Measurements from ENCODE around the gene LEFTY2. TPM values are rescaled to one million over a fixed set of nuclear protein-coding genes. Genes with fewer than 3 reads are reported as not detected.
"Not testable (repeated sequence)": the region's sequence is repeated elsewhere in the genome, so short reads cannot be mapped to it uniquely, and the experiment has no call there.

Gene LEFTY2
- total RNA-seq, 2 donors from 2014 or later: not detected

- not testable (repeated sequence) for H3K27me3 Mint-ChIP-seq (ENCODE audit: low read depth); H3K9me3 Mint-ChIP-seq; DNase-seq; H3K4me1 Mint-ChIP-seq (ENCODE audit: low read depth); H3K4me3 Mint-ChIP-seq; ATAC-seq (replicated peaks in 1 of 2); H3K36me3 Mint-ChIP-seq (ENCODE audit: insufficient read depth in 2 of 2); H3K27ac Mint-ChIP-seq
Observed at GRCh38 chr1:225969751-225970150, 28.7 kb upstream of the LEFTY2 start.

GRCh38 chr1:225965231-225965630 lies 24.2 kb upstream of the LEFTY2 start:
- ATAC-seq (replicated peaks in 1 of 2): no peak
- no peaks in the 10 kb centered on the region for H3K27me3 Mint-ChIP-seq (ENCODE audit: low read depth)

GRCh38 chr1:225963735-225964530 lies 22.9 kb upstream of the LEFTY2 start:
- H3K9me3 Mint-ChIP-seq: no peaks in the 10 kb centered on the region
- H3K4me1 Mint-ChIP-seq (ENCODE audit: low read depth): no peaks in the 10 kb centered on the region
- H3K36me3 Mint-ChIP-seq (ENCODE audit: insufficient read depth in 2 of 2): no peaks in the 10 kb centered on the region
- DNase-seq (no peak), ATAC-seq (replicated peaks in 1 of 2) (no peak)
- no peak overlapping the region for H3K27ac Mint-ChIP-seq
- H3K4me3 Mint-ChIP-seq: no peak overlapping the region
- no peaks in the 10 kb centered on the region for H3K27me3 Mint-ChIP-seq (ENCODE audit: low read depth)

More at GRCh38 chr1:225965231-225965630, 24.2 kb upstream of the LEFTY2 start:
- DNase-seq: no peak
- H3K36me3 Mint-ChIP-seq (ENCODE audit: insufficient read depth in 2 of 2): no peaks in the 10 kb centered on the region
- no peaks in the 10 kb centered on the region for H3K9me3 Mint-ChIP-seq
- no peak overlapping the region for H3K4me3 Mint-ChIP-seq
- no peak overlapping the region for H3K27ac Mint-ChIP-seq
- no peaks in the 10 kb centered on the region for H3K4me1 Mint-ChIP-seq (ENCODE audit: low read depth)

DNA sequence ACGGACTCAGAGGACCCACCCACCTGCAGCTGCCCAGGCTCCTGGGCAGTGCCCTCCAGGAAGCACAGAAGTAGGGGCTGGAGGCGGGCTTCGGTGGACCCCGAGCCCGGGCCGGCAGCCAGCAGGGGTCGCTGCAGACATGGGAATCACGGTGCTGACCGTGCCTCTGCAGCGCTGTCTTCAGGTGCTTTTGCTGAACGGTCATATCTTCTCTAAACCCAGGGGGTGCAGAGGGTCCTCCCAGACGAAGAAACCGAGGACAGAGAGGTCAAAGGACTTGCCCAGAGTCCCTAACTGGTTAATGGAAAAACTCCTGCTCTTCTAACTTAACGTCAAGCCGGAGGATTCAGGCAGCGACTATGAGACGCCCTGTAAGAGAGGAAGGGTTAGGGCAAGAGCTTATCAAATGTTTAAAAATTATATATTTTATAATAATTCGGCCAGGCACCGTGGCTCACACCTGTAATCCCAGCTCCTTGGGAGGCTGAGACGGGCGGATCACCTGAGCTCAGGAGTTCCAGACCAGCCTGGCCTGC lies 21.5 kb upstream of the LEFTY2 start:
- no peak overlapping the region for H3K27ac Mint-ChIP-seq
- no peaks in the 10 kb centered on the region for H3K9me3 Mint-ChIP-seq
- H3K27me3 Mint-ChIP-seq (ENCODE audit: low read depth): no peaks in the 10 kb centered on the region
- H3K36me3 Mint-ChIP-seq (ENCODE audit: insufficient read depth in 2 of 2): no peaks in the 10 kb centered on the region
- DNase-seq (peak; percentile 79 to 85), ATAC-seq (replicated peaks in 1 of 2) (peak; percentile 95 to 96)
- H3K4me1 Mint-ChIP-seq (ENCODE audit: low read depth): no peaks in the 10 kb centered on the region
- no peak overlapping the region for H3K4me3 Mint-ChIP-seq

GRCh38 chr1:225961659-225962439 lies 20.8 kb upstream of the LEFTY2 start:
- no peaks in the 10 kb centered on the region for H3K27me3 Mint-ChIP-seq (ENCODE audit: low read depth)
- no peak overlapping the region for H3K4me3 Mint-ChIP-seq
- H3K4me1 Mint-ChIP-seq (ENCODE audit: low read depth): no peaks in the 10 kb centered on the region
- no peaks in the 10 kb centered on the region for H3K9me3 Mint-ChIP-seq
- ATAC-seq (replicated peaks in 1 of 2) (no peak), DNase-seq (no peak)
- H3K36me3 Mint-ChIP-seq (ENCODE audit: insufficient read depth in 2 of 2): no peaks in the 10 kb centered on the region
- H3K27ac Mint-ChIP-seq: no peak overlapping the region

DNA sequence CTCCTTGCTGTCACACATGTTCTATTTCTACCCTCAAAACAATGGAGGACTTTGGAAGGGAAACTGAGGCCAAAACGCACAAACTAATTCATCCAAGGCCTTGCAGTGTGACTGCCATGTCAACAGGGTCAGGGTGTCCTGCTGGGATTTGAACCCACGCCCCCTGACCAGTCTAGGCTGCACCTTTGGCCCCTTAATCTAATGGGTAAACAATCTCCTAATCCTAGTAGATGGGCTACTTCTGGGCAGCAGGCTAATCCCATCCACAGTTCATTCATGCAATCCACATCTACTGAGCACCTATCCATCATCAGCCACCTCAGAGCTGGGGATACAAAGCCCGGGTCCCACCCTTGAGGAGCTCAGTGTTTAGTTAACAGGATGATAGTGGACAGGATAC lies 17.0 kb upstream of the LEFTY2 start:
- no peak for DNase-seq
- ATAC-seq (replicated peaks in 1 of 2): no peak
- Mint-ChIP-seq H3K4me1 (ENCODE audit: low read depth) (no peaks in the 10 kb centered on the region), H3K27me3 (ENCODE audit: low read depth) (peaks cover 7% of the 10 kb centered on the region), H3K4me3 (no peak overlapping the region), H3K36me3 (ENCODE audit: insufficient read depth in 2 of 2) (no peaks in the 10 kb centered on the region), H3K27ac (no peak overlapping the region), H3K9me3 (no peaks in the 10 kb centered on the region)

DNA sequence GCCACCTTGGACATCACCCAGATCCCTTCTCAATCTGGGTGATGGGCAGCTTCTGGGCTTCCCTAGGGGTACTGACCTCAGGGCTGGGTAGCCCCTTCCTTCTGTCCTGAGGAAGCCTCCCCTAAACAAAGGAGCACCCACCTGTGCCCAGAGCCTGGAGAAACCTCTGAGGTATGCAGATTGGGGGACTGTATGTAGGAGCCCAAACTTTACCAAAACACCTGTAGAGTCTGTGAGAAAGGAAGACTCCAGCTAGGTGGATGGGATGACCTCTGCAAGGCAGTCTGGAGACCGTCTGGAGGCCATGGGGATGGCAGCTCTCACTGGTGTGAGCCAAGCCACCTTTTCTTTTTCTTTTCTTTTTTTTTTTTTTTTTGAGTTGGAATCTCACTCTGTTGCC lies 13.7 kb upstream of the LEFTY2 start:
- ATAC-seq (replicated peaks in 1 of 2): no peak
- H3K4me1 Mint-ChIP-seq (ENCODE audit: low read depth): no peaks in the 10 kb centered on the region

GRCh38 chr1:225953315-225953714 lies 12.3 kb upstream of the LEFTY2 start:
- no peaks in the 10 kb centered on the region for H3K36me3 Mint-ChIP-seq (ENCODE audit: insufficient read depth in 2 of 2)
- no peak overlapping the region for H3K27ac Mint-ChIP-seq
- H3K4me1 Mint-ChIP-seq (ENCODE audit: low read depth): no peaks in the 10 kb centered on the region
- H3K9me3 Mint-ChIP-seq: no peaks in the 10 kb centered on the region
- ATAC-seq (replicated peaks in 1 of 2) (no peak), DNase-seq (no peak)
- H3K27me3 Mint-ChIP-seq (ENCODE audit: low read depth): peaks cover 7% of the 10 kb centered on the region
- no peak overlapping the region for H3K4me3 Mint-ChIP-seq

More for the DNA sequence above, 13.7 kb upstream of the LEFTY2 start:
- Mint-ChIP-seq H3K9me3 (no peaks in the 10 kb centered on the region), H3K27ac (no peak overlapping the region), H3K4me3 (no peak overlapping the region), H3K36me3 (ENCODE audit: insufficient read depth in 2 of 2) (no peaks in the 10 kb centered on the region), H3K27me3 (ENCODE audit: low read depth) (peaks cover 7% of the 10 kb centered on the region)
- DNase-seq: no peak

GRCh38 chr1:225950905-225951497 lies 10.0 kb upstream of the LEFTY2 start:
- H3K9me3 Mint-ChIP-seq: no peaks in the 10 kb centered on the region
- H3K27me3 Mint-ChIP-seq (ENCODE audit: low read depth): peaks cover 7% of the 10 kb centered on the region
- H3K27ac Mint-ChIP-seq: no peak overlapping the region
- no peak for DNase-seq
- no peak overlapping the region for H3K4me3 Mint-ChIP-seq
- no peaks in the 10 kb centered on the region for H3K36me3 Mint-ChIP-seq (ENCODE audit: insufficient read depth in 2 of 2)
- no peak for ATAC-seq (replicated peaks in 1 of 2)
- H3K4me1 Mint-ChIP-seq (ENCODE audit: low read depth): no peaks in the 10 kb centered on the region

DNA sequence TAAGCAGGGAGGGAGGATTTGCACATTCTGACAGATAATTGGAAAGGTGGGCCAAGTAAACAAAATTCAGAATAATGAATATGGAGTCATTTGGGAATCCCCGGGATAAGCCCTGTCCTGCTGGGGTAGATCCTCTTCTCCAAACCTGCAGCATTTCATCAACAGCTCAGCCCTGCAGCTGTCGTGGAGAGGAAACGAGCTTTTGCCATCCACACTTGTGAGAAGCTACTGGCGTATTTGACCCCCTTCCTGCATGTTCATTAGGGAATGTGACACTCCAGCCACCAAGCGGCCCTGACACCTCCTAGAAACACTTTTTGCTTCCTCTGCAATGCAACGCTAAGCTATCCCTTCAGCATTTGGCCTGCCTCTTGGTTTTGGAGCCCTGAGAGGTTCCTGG lies 8.0 kb upstream of the LEFTY2 start:
- Mint-ChIP-seq H3K27me3 (ENCODE audit: low read depth) (peaks cover 6% of the 10 kb centered on the region), H3K4me1 (ENCODE audit: low read depth) (peaks cover 6% of the 10 kb centered on the region), H3K36me3 (ENCODE audit: insufficient read depth in 2 of 2) (no peaks in the 10 kb centered on the region), H3K27ac (no peak overlapping the region), H3K4me3 (no peak overlapping the region), H3K9me3 (no peaks in the 10 kb centered on the region)
- ATAC-seq (replicated peaks in 1 of 2): no peak
- DNase-seq: no peak

DNA sequence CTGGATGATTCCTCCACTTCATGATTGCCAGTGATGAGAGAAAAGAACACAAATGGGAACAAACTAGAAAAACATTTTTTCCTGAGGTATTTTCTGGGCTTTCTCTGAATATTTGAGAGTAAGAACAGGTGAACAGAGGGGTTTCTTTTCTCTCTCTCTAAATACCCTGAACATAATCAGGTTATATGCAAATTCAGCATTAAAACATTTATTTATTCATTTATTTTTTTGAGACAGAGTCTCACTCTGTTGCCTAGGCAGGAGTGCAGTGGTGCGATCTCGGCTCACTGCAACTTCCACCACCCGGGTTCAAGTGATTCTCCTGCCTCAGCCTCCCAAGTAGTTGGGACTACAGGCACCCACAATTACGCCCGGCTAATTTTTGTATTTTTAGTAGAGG lies 5.8 kb upstream of the LEFTY2 start:
- H3K36me3 Mint-ChIP-seq (ENCODE audit: insufficient read depth in 2 of 2): no peaks in the 10 kb centered on the region
- peaks cover 6% of the 10 kb centered on the region for H3K4me1 Mint-ChIP-seq (ENCODE audit: low read depth)
- DNase-seq: no peak
- H3K4me3 Mint-ChIP-seq: no peak overlapping the region
- no peak for ATAC-seq (replicated peaks in 1 of 2)
- H3K27me3 Mint-ChIP-seq (ENCODE audit: low read depth): no peaks in the 10 kb centered on the region
- H3K27ac Mint-ChIP-seq: no peak overlapping the region
- no peaks in the 10 kb centered on the region for H3K9me3 Mint-ChIP-seq

GRCh38 chr1:225946082-225946620 lies 5.1 kb upstream of the LEFTY2 start:
- H3K4me3 Mint-ChIP-seq: no peak overlapping the region
- no peak overlapping the region for H3K27ac Mint-ChIP-seq
- ATAC-seq (replicated peaks in 1 of 2): no peak
- H3K27me3 Mint-ChIP-seq (ENCODE audit: low read depth): no peaks in the 10 kb centered on the region
- no peaks in the 10 kb centered on the region for H3K9me3 Mint-ChIP-seq
- no peaks in the 10 kb centered on the region for H3K36me3 Mint-ChIP-seq (ENCODE audit: insufficient read depth in 2 of 2)
- no peak for DNase-seq
- peaks cover 6% of the 10 kb centered on the region for H3K4me1 Mint-ChIP-seq (ENCODE audit: low read depth)

GRCh38 chr1:225945564-225945963 lies 4.5 kb upstream of the LEFTY2 start:
- Mint-ChIP-seq H3K9me3 (no peaks in the 10 kb centered on the region), H3K4me3 (no peak overlapping the region), H3K4me1 (ENCODE audit: low read depth) (peaks cover 6% of the 10 kb centered on the region), H3K27me3 (ENCODE audit: low read depth) (no peaks in the 10 kb centered on the region), H3K36me3 (ENCODE audit: insufficient read depth in 2 of 2) (no peaks in the 10 kb centered on the region), H3K27ac (no peak overlapping the region)
- DNase-seq (no peak), ATAC-seq (replicated peaks in 1 of 2) (no peak)

Data from activated T-cell treated with anti-CD3 and anti-CD28 coated beads, Interleukin-2, amount 50 U/mL, for 72 hours (primary cell).